IPS DF 19.7 (cell line): Measurements from ENCODE around the gene PARD3.
"Not testable (repeated sequence)": the region's sequence is repeated elsewhere in the genome, so short reads cannot be mapped to it uniquely, and the experiment has no call there.

Experiments used
- DNase-seq: peaks from one replicate; pipeline ENCODE4 v3.0.0-alpha.2; 2013; ENCODE audit warnings: low read depth, low spot score

The PARD3 gene

GRCh38 chr10:34797155-34797554, 17.9 kb downstream of the PARD3 start:
- DNase-seq: no peak

DNA sequence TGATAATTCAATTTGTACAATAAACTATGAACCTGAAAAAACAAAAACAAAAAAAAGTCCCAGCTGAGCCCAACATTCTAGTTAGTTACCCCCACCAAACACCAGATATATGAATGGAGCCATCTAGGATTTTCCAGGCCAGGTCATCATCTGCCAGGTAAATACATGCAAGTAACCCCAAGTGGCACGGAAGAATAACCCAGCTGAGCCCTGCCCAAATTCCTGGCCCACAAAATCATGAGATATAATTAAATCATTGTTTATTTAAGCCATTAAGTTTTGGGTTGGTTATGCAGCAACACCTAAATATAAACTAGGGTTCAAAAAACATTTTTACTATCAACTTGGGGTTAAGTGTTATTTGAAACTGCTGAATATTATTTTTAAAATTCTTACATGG, 19.0 kb downstream of the PARD3 start:
- no peak for DNase-seq

DNA sequence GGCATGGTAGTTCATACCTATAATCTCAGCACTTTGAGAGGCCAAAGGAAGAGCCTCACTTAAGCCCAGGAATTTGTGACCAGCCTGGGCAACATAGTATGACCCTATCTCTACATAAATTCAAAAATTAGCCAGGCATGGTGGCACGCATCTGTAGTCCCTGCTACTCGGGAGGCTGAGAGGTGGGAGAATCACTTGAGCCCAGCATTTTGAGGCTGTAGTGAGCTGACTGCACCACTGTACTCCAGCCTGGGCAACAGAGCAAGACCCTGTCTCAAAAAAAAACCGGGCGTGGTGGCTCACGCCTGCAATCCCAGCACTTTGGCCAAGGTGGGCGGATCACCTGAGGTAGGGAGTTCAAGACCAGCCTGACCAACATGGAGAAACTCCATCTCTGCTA, 19.8 kb downstream of the PARD3 start:
- no peak for DNase-seq

DNA sequence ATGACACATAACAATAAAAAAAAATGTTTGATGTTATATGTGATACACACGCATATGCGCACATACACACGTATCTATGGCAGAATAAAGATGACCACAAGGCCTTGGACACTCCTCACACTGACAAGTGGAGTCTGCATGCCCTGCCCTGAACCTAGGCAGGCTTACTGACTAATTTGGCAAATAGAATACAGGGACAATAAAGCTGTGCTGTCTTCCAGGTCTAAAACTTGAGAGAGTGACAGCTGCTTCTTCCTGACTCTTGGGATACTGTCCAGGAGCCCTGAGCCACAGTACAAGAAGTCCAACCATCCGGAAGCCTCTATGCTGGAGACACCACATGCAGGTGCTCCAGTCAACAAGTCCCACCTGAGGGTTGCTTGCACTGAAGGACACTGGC, 20.3 kb downstream of the PARD3 start:
- DNase-seq: no peak

DNA sequence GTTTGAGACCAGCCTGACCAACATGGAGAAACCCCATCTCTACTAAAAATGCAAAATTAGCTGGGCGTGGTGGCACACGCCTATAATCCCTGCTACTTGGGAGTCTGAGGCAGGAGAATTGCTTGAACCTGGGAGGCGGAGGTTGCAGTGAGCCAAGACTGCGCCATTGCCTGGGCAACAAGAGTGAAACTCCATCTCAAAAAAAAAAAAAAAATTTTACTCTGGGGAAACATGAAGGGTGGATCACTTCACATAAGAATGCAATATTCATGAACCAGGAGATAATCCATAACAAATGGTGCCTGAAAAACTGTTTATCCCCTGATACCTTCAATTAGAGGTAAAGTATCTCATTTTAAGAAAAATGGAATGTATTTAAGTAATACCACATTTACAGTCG, 21.5 kb downstream of the PARD3 start:
- not testable (repeated sequence) for DNase-seq

GRCh38 chr10:34792881-34793280, 22.2 kb downstream of the PARD3 start:
- no peak for DNase-seq

- no peak for DNase-seq
Measured at GRCh38 chr10:34791947-34792346, 23.1 kb downstream of the PARD3 start.

DNA sequence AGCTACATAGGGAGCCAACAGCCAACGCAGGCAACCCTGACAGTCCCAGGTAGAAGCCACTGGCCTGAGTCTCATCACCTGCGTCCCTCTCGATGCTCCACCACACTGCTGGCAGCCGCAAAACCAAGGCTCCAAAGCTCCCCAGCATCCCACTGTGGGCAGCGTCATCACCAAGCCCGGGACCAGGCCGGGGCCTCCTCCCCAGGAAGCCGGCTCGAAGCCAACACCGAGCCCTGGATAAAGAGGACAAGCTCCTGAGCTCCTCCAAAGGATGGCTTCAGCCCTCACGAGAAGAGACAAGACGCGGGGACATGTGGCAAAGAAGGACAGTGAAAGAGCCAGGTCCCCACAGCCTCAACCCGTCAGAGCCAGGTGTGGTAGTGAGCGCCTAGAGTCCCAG, 23.9 kb downstream of the PARD3 start:
- DNase-seq: no peak

DNA sequence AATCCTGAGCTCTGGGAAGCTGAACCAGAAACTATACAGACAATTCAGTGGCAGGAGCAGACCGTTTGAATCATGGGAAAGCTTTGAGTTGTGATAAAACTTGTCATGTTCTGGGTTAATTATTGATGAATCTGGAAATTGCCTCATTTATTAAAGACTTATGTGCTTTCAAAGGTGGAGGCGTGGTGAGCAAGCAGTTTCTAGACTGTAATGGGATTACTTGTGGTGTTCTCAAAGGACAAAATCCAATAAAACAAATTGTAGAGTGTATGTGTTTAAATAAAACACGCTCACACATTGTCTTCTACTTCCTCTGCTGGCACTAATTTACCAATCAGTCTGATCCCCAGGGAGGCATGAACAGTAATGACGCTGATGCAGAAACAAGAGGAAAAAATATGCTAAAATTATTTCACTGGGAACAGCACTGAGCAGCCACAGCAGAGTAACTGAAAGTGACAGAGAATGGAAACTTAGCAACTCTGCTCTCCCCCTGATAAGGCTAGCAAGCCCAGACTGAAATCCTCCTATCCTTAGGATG, 25.1 kb downstream of the PARD3 start:
- DNase-seq: no peak

DNA sequence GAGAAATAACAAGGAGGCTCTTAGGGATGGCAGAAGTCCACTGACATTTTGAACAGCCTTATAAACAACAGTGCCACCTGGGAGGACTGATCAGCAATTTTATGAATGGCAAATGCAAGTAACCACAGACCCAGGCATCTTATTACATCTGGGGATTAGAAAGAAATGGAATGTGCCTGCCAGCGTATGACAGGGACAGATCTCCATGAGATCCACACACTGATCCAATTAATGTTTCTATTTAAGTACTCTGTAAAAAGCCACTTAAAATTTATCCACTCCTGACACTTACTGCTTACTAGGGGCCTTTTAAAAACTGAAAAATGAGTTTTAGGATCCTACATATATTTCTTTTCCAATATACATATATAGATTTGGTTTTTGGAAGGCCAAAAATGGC, 28.6 kb downstream of the PARD3 start:
- DNase-seq: no peak

DNA sequence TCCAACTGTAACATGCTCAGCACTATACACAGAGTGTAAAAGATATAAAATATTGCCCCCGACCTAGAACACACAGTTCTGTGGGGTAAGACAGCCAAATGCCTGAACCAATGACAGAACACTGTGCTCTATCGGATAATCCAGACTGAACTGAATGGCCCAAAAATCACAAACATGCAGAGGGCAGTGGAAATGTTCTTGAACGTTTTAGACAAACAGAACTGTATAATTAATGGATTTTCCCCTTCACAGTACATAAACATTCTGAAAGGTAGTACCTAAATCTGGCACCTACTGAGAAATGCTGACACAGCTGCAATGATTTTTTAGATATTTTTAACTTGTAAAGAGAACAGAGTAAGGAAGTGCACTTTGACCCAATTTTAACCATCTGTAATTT, 33.4 kb downstream of the PARD3 start:
- DNase-seq: no peak

- DNase-seq: no peak
Measured at GRCh38 chr10:34780818-34781380, 34.2 kb downstream of the PARD3 start.

- DNase-seq: no peak
Measured at GRCh38 chr10:34778237-34778636, 36.9 kb downstream of the PARD3 start.

- DNase-seq: no peak
Measured at GRCh38 chr10:34776090-34776690, 38.9 kb downstream of the PARD3 start.

- no peak for DNase-seq
Measured at GRCh38 chr10:34775044-34775637, 40.0 kb downstream of the PARD3 start.

DNA sequence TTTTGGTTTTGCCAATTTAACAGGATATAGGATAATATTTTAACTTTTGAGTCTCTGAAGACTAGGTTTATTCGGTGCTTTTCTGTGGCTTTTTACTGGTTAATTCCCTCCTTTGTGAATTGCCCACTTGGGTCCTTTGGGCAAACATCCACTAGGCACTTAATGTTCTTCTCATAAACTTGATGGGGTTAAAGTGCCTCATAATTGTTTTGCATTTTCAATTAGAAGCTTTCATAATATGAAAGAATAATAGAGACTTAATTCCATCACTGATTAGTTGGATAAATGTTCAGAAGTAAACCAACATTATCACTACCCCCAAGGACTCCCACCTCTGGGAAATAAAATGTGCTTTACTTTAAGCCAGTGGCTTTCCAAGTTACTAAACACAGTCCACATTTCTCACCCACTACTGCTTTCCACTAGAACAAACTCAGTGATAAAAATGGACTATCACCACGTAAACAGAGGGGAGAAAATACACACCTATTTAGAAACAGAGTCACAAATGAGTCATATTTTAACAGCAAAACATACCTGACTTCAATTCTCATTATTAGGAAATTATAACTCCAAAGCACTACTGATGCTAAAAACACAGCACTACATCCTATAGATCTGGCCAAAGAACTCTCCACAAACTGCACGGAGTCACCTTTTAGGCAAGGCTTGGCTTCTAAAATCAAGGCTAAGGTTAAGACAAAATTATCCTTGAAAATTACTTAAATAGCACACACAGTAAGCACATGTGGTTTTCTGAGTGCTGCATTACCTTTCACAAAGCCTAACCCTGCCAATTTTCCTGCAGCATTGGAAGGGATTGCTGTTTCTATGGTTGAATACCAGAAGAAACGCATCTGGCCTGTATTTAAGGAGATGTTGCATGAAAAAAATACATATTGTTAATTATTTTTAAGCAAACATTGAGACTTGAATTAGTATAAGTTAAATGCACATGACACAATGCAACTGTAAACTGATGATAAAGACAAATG, 41.2 kb downstream of the PARD3 start:
- no peak for DNase-seq

GRCh38 chr10:34771525-34771924, 43.6 kb downstream of the PARD3 start:
- DNase-seq: no peak

DNA sequence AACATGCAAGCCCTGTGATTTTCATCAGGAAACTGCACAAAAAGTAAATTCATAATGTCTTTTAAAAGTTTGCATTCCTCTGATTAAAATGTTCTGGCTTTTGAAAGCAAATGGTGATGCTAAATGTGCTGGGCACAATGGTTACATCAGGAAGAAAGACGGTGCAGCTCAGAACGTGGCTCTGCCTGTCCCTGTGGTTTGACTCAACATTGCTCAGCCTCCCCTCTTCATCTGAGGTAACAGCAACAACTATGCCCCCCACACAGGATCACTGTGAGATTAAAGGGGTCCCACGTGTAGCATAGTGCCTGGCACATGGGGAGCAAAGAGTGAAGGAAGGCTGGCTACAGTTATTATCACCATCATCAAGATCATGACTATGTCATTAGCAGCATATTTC, 44.0 kb downstream of the PARD3 start:
- DNase-seq: no peak

GRCh38 chr10:34769899-34770298, 45.2 kb downstream of the PARD3 start:
- no peak for DNase-seq

DNA sequence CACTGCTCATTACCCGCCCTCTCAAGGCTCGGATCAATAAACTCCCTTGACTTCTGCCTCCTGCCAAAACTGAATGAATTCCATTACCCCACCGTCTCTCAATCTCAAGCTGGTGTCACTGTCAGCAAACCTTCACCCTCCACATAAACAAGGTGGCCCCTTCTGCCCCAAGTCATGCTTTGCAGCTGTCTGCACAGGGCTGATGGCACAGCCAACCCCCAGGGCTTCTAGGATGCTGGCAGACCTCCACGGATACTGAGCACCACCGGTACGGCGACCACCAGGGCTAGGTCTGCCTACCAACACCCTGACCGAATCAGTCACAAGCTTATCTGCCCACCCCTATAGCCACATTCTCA, 46.1 kb downstream of the PARD3 start:
- no peak for DNase-seq

- no peak for DNase-seq
Measured at GRCh38 chr10:34768261-34768971, 46.7 kb downstream of the PARD3 start.
